HG03575 (cell line): ENCODE results near the gene RPL13A.

Source experiments
- ATAC-seq: cut with Tn5 transposase; IDR thresholded peaks from one replicate; pipeline ENCODE4 v1.9.1; 2021; ENCODE audit not compliant: unreplicated experiment, insufficient number of reproducible peaks, low FRiP score; ENCODE audit errors: extremely low read depth

RPL13A gene

DNA sequence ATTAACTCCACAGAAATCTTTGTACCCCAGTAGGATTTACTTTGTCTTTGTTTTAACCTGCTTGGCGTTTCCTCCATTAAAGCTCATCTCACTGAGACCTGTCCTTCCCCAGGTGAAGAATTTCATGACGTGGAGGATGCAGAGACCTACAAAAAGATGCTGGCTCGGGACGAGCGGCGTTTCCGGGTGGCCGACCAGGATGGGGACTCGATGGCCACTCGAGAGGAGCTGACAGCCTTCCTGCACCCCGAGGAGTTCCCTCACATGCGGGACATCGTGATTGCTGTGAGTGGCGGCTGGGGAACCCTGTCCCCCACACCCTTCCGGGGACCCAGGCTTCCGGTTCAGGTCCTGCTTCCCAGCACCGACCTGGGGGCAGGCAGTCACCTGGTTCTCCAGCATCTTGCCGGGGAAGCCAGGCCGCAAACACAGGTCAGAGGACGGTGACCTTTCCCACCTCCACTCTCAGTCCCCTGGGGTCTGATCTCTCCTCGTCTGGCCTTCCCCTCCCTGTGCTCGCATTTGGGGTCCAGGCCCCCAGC, 49.6 kb downstream of the RPL13A start:
- ATAC-seq = no peak

DNA sequence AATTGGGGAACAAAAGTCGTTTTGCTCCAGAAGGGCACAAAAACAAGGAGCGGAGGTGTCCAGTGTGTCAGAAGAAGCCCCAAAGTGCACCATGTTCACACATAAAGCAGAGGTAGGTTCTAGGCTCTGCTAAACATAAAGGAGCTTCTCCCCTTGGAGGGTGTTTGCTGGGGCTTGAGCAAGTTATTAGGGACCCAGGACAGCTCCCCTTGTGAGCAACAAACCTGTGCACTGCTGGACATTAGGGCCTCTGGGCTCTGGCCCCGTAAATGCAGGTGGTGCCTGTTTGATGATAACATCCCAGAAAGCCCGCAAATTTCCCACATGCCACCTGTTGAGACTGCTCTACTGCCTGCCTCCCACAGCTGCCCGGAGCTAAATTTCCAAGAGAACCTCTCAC, 51.2 kb downstream of the RPL13A start:
- ATAC-seq = no peak

DNA sequence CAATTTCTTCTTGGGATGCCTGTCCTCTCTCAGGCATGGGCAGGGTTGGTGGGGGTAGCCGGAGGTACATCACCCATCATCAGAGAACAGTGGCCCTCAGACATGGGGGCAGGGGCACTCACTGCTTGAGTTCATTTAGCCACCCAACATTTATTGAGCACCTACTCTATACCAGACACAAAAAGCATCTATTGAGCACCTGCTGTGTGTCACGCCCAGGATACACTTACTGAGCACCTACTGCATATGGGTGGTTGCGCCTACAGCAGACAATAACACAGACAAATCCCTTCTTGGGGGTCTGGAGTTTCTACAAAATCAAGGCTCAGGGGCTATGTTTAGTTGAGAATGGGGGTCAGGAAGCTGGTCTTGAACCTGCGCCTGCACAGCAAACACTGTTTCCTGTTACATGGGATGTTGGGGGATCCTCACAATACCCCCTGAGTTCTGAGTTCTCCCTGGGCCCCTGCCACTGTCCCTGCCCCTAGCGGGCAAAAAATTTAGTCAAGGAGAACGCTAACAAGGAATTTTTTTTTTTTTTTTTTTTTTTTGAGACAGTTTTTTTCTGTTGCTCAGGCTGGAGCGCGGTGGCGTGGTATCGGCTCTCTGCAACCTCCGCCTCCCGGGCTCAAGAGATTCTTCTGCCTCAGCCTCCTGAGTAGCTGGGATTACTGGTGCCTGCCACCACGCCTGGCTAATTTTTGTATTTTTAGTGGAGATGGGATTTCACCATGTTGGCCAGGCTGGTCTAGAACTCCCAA, 52.0 kb downstream of the RPL13A start:
- no peak for ATAC-seq
